Measurements from ENCODE around the gene ATP8B4. TPM values are rescaled to one million over a fixed set of nuclear protein-coding genes. Genes with fewer than 3 reads are reported as not detected.

ATP8B4 gene
- polyA plus RNA-seq, 1 of the 3 experiments (the other 2 are of a cell fraction): 0.03 TPM

- no peak overlapping the region for H3K9ac ChIP-seq
- no peaks in the 10 kb centered on the region for H3F3A ChIP-seq (replicated peaks; ENCODE audit: insufficient read depth)
- POLR2A ChIA-PET: no interaction called here
- H3K27ac ChIP-seq (ENCODE audit: low read depth in 2 of 2, low read length in 1 of 2): no peak overlapping the region
- H3K4me3 ChIP-seq (ENCODE audit: low read depth in 2 of 2, low read length in 1 of 2): no peak overlapping the region
- H2AFZ ChIP-seq (ENCODE audit: low read depth): no peak overlapping the region
- no peaks in the 10 kb centered on the region for H3K79me2 ChIP-seq (ENCODE audit: insufficient read depth)
- H3K4me1 ChIP-seq (ENCODE audit: control insufficient read depth in 1 of 2, insufficient read depth in 2 of 2, low read depth in 1 of 2, low read length in 1 of 2): no peaks in the 10 kb centered on the region
- no peaks in the 10 kb centered on the region for H4K20me1 ChIP-seq (ENCODE audit: insufficient read depth)
- CTCF ChIA-PET: interaction anchor here (0.9 kb wide), 1 partner anchor 35 kb away, joined by 3 read pairs; no protein-coding TSS in a partner anchor
- no peaks in the 10 kb centered on the region for H3K9me2 ChIP-seq
- no peaks in the 10 kb centered on the region for H3K9me3 ChIP-seq
- no peak for DNase-seq
- 71% methylated on average over 3 of the region's 3 CpGs for WGBS (ENCODE audit: low lambda C conversion rate)
- H3K36me3 ChIP-seq (replicated peaks in 1 of 2; ENCODE audit: control insufficient read depth in 1 of 2, insufficient read depth in 2 of 2, low read length in 1 of 2): no peaks in the 10 kb centered on the region
- H3K27me3 ChIP-seq (ENCODE audit: insufficient read depth): peaks cover 4% of the 10 kb centered on the region; the same call in 1 of the 2 replicates
- no peak for TF ChIP-seq USF2 (IDR thresholded peaks at IDR 0.05; ENCODE audit: borderline replicate concordance, low read depth, low read length)
- TF ChIP-seq FOXM1 (IDR thresholded peaks at IDR 0.05; ENCODE audit: low read depth): no peak
- TF ChIP-seq SMC3 (IDR thresholded peaks at IDR 0.05; ENCODE audit: low read depth, low read length): no peak
- TF ChIP-seq YY1 (IDR thresholded peaks at IDR 0.05; ENCODE audit: low read depth): no peak
- TF ChIP-seq USF1 (IDR thresholded peaks at IDR 0.05; ENCODE audit: borderline replicate concordance, low read depth): no peak
- no peak for TF ChIP-seq EP300 (IDR thresholded peaks at IDR 0.05; ENCODE audit: borderline replicate concordance in 1 of 2, low read depth in 1 of 2, low read length in 1 of 2)
- no peak for TF ChIP-seq IRF3 (IDR thresholded peaks at IDR 0.05; ENCODE audit: low read depth, low read length)
- TF ChIP-seq POLR2AphosphoS5 (IDR thresholded peaks at IDR 0.05; ENCODE audit: low read depth, low read length): no peak
- no peak for TF ChIP-seq TCF12 (IDR thresholded peaks at IDR 0.05)
- TF ChIP-seq NRF1 (IDR thresholded peaks at IDR 0.05; ENCODE audit: low read depth, low read length): no peak
- TF ChIP-seq TEAD4 (IDR thresholded peaks at IDR 0.05; ENCODE audit: borderline replicate concordance, insufficient read depth): no peak
- TF ChIP-seq SIN3A (IDR thresholded peaks at IDR 0.05; ENCODE audit: borderline replicate concordance, low read depth, low read length): no peak
- TF ChIP-seq GABPA (IDR thresholded peaks at IDR 0.05; ENCODE audit: low read depth): no peak
- no peak for TF ChIP-seq MXI1 (IDR thresholded peaks at IDR 0.05; ENCODE audit: low read depth, low read length)
- TF ChIP-seq MAX (IDR thresholded peaks at IDR 0.05; ENCODE audit: low read depth): no peak
- H3K4me2 ChIP-seq: no peak overlapping the region
Observed at GRCh38 chr15:50110285-50110684, 8.7 kb downstream of the ATP8B4 start.

Data from SK-N-SH (cell line).